GM12864 (cell line): ENCODE measurements around the gene COPS6.

Source experiments
- DNase-seq: peaks from one replicate; pipeline ENCODE4 v3.0.0-alpha.2; 2011; ENCODE audit warnings: low read depth
- H3K4me3 ChIP-seq: 2 replicates; pipeline ENCODE4 v1.5.1; 2011; ENCODE audit warnings: mild to moderate bottlenecking, low read depth, low read length, control low read depth
- TF ChIP-seq, protein P1 (sequence below): IDR thresholded peaks from 2 replicates; pipeline ENCODE4 v1.5.1; 2011; ENCODE audit warnings: low read depth, mild to moderate bottlenecking, moderate library complexity, low read length, control low read depth, inconsistent platforms; ENCODE audit errors: missing control alignments

COPS6 gene

DNA sequence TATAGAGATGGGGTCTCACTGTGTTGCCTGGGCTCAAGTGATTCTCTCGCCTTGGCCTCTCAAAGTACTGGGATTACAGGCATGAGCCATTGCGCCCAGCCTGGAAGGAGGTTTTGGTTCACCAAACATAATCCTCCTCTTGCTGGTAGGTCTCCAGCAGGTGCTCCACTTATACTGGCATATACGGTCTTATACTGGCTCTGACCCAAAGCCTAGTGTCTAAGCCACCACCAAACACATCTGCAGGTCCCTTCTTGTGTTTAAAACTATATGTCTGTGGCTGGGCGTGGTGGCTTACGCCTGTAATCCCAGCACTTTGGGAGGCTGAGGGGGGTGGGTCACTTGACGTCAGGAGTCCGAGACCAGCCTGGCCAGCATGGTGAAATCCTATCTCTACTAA is 43.4 kb downstream of the COPS6 start:
- no peak for DNase-seq
- H3K4me3 ChIP-seq, result no peak overlapping the region
- TF ChIP-seq, protein P1, sequence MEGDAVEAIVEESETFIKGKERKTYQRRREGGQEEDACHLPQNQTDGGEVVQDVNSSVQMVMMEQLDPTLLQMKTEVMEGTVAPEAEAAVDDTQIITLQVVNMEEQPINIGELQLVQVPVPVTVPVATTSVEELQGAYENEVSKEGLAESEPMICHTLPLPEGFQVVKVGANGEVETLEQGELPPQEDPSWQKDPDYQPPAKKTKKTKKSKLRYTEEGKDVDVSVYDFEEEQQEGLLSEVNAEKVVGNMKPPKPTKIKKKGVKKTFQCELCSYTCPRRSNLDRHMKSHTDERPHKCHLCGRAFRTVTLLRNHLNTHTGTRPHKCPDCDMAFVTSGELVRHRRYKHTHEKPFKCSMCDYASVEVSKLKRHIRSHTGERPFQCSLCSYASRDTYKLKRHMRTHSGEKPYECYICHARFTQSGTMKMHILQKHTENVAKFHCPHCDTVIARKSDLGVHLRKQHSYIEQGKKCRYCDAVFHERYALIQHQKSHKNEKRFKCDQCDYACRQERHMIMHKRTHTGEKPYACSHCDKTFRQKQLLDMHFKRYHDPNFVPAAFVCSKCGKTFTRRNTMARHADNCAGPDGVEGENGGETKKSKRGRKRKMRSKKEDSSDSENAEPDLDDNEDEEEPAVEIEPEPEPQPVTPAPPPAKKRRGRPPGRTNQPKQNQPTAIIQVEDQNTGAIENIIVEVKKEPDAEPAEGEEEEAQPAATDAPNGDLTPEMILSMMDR, result no peak

DNA sequence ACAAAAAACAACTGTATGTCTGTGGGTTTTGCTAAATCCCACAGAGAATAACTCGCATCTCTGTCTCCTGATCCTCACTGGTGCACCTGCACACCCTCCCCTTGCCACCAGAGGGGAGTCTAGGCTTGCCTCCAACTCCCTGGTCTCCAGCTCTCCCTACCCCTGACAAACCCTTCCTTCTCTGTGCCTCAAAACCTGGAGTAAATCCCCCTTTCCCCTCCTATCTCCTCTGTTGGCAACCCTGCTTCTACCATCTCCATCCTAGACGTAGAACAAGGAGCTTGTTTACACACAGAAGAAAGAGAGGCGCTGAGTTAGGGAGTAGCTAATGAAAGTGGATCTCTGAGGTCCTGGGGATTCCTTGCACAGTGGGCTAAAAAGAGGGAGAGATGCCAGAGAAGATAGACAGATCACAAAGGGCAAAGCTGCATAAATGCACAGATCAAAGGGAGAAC is 44.0 kb downstream of the COPS6 start:
- H3K4me3 ChIP-seq, result no peak overlapping the region
- no peak for DNase-seq
- TF ChIP-seq, protein P1, result peak; percentile 99

DNA sequence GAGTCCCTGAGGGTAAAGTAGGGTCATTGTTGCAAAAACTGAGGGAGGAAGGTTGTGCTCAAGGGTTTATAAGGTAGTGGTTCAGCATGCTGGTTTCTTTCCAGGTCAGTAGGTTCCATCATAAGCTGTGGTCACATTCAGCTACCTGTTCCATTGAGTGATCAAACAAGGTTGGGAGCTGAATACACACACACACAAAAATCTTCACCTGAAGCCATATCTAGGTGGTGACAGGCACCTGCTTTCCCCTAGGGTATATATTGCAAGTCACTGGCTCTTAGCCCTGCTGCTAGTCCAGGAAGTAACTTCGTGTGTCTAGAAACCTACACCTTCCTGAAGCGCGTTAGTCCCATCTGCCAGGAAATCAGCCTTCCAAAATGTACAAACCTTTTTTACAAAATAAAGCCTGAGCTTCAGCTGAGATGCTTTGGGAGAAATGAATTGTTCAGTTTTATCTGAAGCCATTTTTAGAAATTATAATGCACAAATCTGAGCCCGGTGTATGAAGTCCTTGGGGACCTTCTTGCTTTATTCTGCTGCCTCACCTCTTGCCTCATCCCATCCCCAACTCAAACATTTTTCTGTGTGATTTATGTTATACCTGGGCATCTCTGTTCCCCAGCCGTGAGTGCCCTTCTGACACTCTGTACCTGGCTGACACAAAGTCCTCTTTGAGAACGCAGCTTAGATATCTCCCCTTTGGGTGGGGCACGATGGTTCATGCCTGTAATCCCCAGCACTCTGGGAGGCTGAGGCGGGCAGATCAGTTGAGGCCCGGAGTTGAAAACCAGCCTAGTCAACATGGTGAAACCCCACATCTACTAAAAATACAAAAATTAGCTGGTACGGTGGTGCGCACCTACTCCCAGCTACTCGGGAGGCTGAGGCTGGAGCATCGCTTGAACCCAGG is 49.3 kb downstream of the COPS6 start:
- no peak for DNase-seq
- no peak overlapping the region for H3K4me3 ChIP-seq
- TF ChIP-seq, protein P1, result no peak

DNA sequence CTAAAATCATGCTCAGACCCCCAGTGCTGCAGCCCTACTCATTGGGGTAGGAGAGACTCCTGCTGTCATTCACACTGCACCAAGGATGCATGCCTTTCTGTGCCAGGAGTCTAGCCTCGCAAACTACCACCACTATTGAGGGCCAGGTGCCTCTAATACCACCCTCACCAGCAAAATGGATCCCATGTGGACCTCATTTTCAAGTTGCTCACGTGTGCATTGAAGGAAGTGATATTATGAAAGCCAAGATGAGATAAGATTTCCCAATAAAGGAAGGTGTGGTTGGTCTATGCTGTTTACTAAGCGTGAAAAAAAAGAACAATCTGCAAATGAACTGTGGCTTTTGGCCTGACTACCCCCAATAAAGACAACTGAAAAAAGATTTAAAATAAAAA is 52.8 kb downstream of the COPS6 start:
- TF ChIP-seq, protein P1, result no peak
- no peak overlapping the region for H3K4me3 ChIP-seq
- DNase-seq, result no peak
